Mucosa of descending colon (tissue), 3 donors: ENCODE measurements around the gene GREB1. TPM values are rescaled to one million over a fixed set of nuclear protein-coding genes. Genes with fewer than 3 reads are reported as not detected.

Source experiments
- ATAC-seq: fragments of 200-7000 bp; cut with Tn5 transposase; one replicate; pipeline ENCODE4 v1.9.1; 2020; ENCODE audit warnings: mild to moderate bottlenecking, moderate library complexity
- DNase-seq, 3 donors: peaks; one replicate each; pipeline ENCODE4 v3.0.0-alpha.2; 2020
- H3K36me3 ChIP-seq: fragments of 200-600 bp; one replicate; pipeline ENCODE4 v1.8.0; 2021; ENCODE audit warnings: low read depth, mild to moderate bottlenecking
- H3K4me1 ChIP-seq: fragments of 200-600 bp; one replicate; pipeline ENCODE4 v1.8.0; 2021; ENCODE audit warnings: low read depth, mild to moderate bottlenecking
- H3K4me3 ChIP-seq: fragments of 200-600 bp; one replicate; pipeline ENCODE4 v1.8.0; 2021; ENCODE audit warnings: mild to moderate bottlenecking
- H3K9me3 ChIP-seq: fragments of 200-600 bp; one replicate; pipeline ENCODE4 v1.8.0; 2021; ENCODE audit warnings: mild to moderate bottlenecking
- intact Hi-C, 2 donors: fragments of 100-400 bp; cut with DNase I in 1 of 2; cut with micrococcal nuclease in 1 of 2; formaldehyde crosslinking; loops; one replicate each; pipeline versions ENCODE4 v1.11.0 to v1.11.1; 2022; cut with DNase I, micrococcal nuclease
- total RNA-seq, 3 donors: library from RNA; stranded (reverse); fragmentation: NEBNext Ultra II Directional in 2 of 3; extraction: Animal tissue kit (Norgen Biotek cat#: 25700) in 2 of 3; gene quantifications; one replicate each; pipeline versions ENCODE4 v1.2.1 to v1.2.4, GENCODE V29; 2021 to 2023
- TF ChIP-seq, protein P1 (sequence below): fragments of 200-600 bp; IDR thresholded peaks from one replicate; pipeline ENCODE4 v1.8.0; 2022; ENCODE audit warnings: antibody characterized with exemption, mild to moderate bottlenecking
- donor health status: DM: no; HTN: no; CAD: no; lungs with moderate emphysema.
- donor health status: DM: no; HTN: no; CAD: no.
- donor health status: DM: no; HTN: yes; CAD: no.

Gene GREB1
- total RNA-seq, 3 donors from 2014 or later: 1.4 to 2.5 (median 1.6) TPM

- intact Hi-C loops: no loop called here
- ATAC-seq: no peak
- TF ChIP-seq, protein P1, sequence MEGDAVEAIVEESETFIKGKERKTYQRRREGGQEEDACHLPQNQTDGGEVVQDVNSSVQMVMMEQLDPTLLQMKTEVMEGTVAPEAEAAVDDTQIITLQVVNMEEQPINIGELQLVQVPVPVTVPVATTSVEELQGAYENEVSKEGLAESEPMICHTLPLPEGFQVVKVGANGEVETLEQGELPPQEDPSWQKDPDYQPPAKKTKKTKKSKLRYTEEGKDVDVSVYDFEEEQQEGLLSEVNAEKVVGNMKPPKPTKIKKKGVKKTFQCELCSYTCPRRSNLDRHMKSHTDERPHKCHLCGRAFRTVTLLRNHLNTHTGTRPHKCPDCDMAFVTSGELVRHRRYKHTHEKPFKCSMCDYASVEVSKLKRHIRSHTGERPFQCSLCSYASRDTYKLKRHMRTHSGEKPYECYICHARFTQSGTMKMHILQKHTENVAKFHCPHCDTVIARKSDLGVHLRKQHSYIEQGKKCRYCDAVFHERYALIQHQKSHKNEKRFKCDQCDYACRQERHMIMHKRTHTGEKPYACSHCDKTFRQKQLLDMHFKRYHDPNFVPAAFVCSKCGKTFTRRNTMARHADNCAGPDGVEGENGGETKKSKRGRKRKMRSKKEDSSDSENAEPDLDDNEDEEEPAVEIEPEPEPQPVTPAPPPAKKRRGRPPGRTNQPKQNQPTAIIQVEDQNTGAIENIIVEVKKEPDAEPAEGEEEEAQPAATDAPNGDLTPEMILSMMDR: no peak
These were observed 19.6 kb upstream of the GREB1 start for GRCh38 chr2:11514081-11514730.

DNA sequence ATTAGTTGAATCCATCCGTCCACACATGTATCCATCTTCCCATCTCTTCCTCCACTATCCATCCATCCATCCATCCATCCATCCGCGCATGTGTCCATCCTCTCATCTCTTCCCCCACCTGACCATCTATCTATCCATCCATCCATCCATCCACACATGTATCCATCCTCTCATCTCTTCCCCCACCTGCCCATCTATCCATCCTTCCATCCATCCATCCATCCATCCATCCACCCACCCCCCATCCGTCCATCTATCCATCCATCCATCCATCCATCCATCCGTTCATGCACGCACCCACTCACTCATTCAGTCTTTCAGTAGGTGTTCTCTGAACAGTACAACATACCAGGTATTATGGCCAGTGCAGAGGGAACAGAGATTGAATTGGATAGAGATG is 18.9 kb upstream of the GREB1 start:
- Histone ChIP-seq H3K36me3 (no peaks in the 10 kb centered on the region), H3K4me1 (no peaks in the 10 kb centered on the region), H3K9me3 (no peaks in the 10 kb centered on the region), H3K4me3 (no peak overlapping the region)
- DNase-seq: no peak
- ATAC-seq: no peak
- TF ChIP-seq, protein P1: no peak
- intact Hi-C loops: no loop called here

More at GRCh38 chr2:11514081-11514730, 19.6 kb upstream of the GREB1 start:
- no peak for DNase-seq
- Histone ChIP-seq H3K4me1 (no peaks in the 10 kb centered on the region), H3K36me3 (no peaks in the 10 kb centered on the region), H3K9me3 (no peaks in the 10 kb centered on the region), H3K4me3 (no peak overlapping the region)

DNA sequence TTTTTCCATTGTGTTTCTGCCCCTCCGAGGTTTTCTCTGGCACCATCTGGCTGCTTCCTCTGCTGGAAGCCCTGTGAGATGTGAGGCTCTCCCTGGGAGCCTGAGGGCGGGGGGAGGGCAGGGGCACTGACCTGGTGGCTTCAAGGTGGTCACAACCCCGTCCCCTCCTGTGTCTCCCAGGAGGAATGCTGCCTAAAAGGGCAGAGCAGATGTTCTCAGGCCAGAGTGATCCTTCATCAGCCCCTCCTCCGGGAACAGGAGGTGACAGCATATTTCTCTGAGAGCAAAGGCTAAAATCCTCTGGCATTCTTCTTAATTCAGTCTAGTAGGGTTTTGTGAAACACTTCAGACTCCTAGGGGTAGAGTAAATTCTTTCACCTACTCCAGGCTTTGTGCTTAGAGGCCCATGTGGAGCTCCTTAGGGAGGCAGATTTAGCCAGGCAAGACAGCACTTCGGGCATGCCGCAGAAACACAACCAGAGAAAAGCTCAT is 18.3 kb upstream of the GREB1 start:
- Histone ChIP-seq H3K9me3 (no peaks in the 10 kb centered on the region), H3K4me1 (no peaks in the 10 kb centered on the region), H3K36me3 (no peaks in the 10 kb centered on the region), H3K4me3 (no peak overlapping the region)
- TF ChIP-seq, protein P1: no peak
- no peak for ATAC-seq
- intact Hi-C loops: no loop called here
- DNase-seq: no peak

DNA sequence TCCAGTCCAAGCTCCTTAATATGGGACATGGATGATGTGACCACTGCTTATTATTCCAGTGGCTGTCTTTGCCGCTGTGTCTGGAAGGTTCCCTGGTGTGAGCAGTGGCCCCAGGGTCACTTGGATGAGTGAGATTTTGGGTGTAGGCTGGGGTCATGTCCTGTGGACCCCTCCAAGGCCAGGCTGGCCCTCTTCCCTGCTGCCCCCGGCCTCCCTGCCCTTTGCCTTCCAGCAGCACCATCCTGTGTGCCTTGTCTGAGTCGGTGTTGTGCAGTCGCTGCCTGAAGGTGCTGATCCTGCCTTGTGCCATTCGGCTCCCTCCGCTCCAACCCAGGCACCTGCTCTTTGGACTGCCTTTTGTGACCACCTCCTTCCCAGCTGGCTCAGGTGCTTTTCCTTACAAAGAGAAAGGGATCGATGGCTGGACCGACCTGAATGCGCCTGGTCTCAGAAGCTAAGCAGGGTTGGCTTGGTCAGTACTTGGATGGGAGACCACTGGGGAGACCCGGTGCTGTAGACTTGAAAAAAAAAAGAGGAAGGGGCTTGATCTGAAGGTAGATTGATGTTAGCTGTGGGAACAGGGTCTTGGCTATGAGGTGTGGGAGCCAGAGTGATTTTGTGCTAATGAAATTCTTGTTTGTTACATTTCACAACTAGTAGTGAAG is 16.7 kb upstream of the GREB1 start:
- DNase-seq (no peak), ATAC-seq (no peak)
- intact Hi-C loops: no loop called here
- TF ChIP-seq, protein P1: no peak
- no peaks in the 10 kb centered on the region for H3K4me1 ChIP-seq
- no peak overlapping the region for H3K4me3 ChIP-seq
- no peaks in the 10 kb centered on the region for H3K9me3 ChIP-seq
- H3K36me3 ChIP-seq: no peaks in the 10 kb centered on the region

DNA sequence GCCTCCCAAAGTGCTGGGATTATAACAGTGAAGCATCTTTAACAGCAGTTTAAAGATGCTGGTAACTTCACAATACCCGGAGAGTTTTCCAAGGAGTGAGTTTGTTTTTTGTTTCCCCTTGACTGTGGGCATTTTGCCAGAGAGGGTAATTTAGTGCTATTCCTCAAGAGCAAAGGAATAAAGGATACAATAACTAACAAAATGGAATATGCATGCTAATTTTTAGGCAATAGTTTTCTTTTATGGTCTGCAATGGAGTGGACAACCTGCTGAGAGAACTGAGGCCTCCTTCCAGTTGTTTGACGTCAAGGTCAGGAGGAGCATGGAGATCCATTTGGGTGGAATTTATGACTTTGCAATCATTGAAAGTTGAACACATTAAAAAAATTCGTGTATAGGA is 15.9 kb upstream of the GREB1 start:
- ATAC-seq (no peak), DNase-seq (no peak)
- H3K36me3 ChIP-seq: no peaks in the 10 kb centered on the region
- no peaks in the 10 kb centered on the region for H3K4me1 ChIP-seq
- intact Hi-C loops: no loop called here
- H3K4me3 ChIP-seq: no peak overlapping the region
- H3K9me3 ChIP-seq: no peaks in the 10 kb centered on the region
- TF ChIP-seq, protein P1: no peak
